B cell (primary cell): ENCODE data around the gene ZFP91. TPM values are rescaled to one million over a fixed set of nuclear protein-coding genes. Genes with fewer than 3 reads are reported as not detected.

ENCODE experiments used
- ATAC-seq: fragments of 200-7000 bp; cut with Tn5 transposase; one replicate; pipeline ENCODE4 v1.10.0; 2021; ENCODE audit warnings: low read depth, mild to moderate bottlenecking, moderate number of reproducible peaks, moderate library complexity
- CTCF ChIA-PET: fragments of 350-600 bp; sonication (Branson Sonifier 250); formaldehyde crosslinking; loops from one replicate; lab custom pipeline; 2021; ENCODE audit warnings: antibody characterized with exemption, inconsistent platforms; lab: Charles Lee
- POLR2A ChIA-PET: fragments of 350-600 bp; sonication (Branson Sonifier 250); formaldehyde crosslinking; loops from one replicate; lab custom pipeline; 2021; ENCODE audit warnings: antibody characterized with exemption; lab: Charles Lee
- DNase-seq: peaks from one replicate; pipeline ENCODE4 v3.0.0; 2013
- H2AFZ ChIP-seq: 2 replicates; pipeline ENCODE4 v1.6.1; 2012; ENCODE audit warnings: mild to moderate bottlenecking, low read depth, low read length; ENCODE audit not compliant: insufficient read depth, poor library complexity, severe bottlenecking
- H3K27ac ChIP-seq, 2 donors: 1 replicate in 1 of 2; 2 replicates in 1 of 2; pipeline ENCODE4 v1.5.1; 2012 to 2013; ENCODE audit warnings: low read length in 2 of 2, mild to moderate bottlenecking in 2 of 2, moderate library complexity in 1 of 2
- H3K27me3 ChIP-seq, 4 experiments: fragments of 200-600 bp in 1 of 4; sonication (generic) in 1 of 4; replicated peaks in 1 of 4; 1 replicate in 2 of 4; 2 replicates in 2 of 4; pipeline versions ENCODE4 v1.6.1 to v1.7.0; 2013 to 2016; ENCODE audit warnings: low read length in 3 of 4, mild to moderate bottlenecking in 2 of 4, mixed read lengths in 1 of 4, moderate library complexity in 1 of 4; ENCODE audit not compliant: insufficient read depth in 4 of 4, control insufficient read depth in 3 of 4; ENCODE audit errors: control extremely low read depth in 1 of 4
- H3K36me3 ChIP-seq, 2 experiments: replicated peaks in 1 of 2; 1 replicate in 1 of 2; 2 replicates in 1 of 2; pipeline versions ENCODE4 v1.6.1 to v1.7.1; 2013; ENCODE audit warnings: low read length in 1 of 2; ENCODE audit not compliant: insufficient read depth in 2 of 2, control insufficient read depth in 1 of 2; ENCODE audit errors: control extremely low read depth in 1 of 2, extremely low read depth in 1 of 2
- H3K4me1 ChIP-seq, 2 donors: fragments of 200-600 bp in 1 of 2; sonication (generic) in 1 of 2; 1 replicate in 1 of 2; 2 replicates in 1 of 2; pipeline versions ENCODE4 v1.5.1 to v1.6.1; 2013 to 2017; ENCODE audit warnings: low read length in 2 of 2; ENCODE audit not compliant: control insufficient read depth in 2 of 2, insufficient read depth in 2 of 2
- H3K4me2 ChIP-seq: replicated peaks from 2 replicates; pipeline ENCODE3; 2012; ENCODE audit warnings: mild to moderate bottlenecking, low read depth, low read length; ENCODE audit not compliant: poor library complexity, severe bottlenecking
- H3K4me3 ChIP-seq, 5 experiments: fragments of 200-600 bp in 1 of 5; sonication (generic) in 1 of 5; 1 replicate in 3 of 5; 2 replicates in 2 of 5; pipeline versions ENCODE4 v1.5.1 to v1.7.0; 2011 to 2016; ENCODE audit warnings: low read length in 4 of 5, mild to moderate bottlenecking in 4 of 5, low read depth in 2 of 5, control low read depth in 1 of 5, moderate library complexity in 1 of 5; ENCODE audit not compliant: insufficient read depth in 1 of 5; ENCODE audit errors: control extremely low read depth in 1 of 5, extremely low read depth in 1 of 5
- H3K79me2 ChIP-seq: fragments of 200-600 bp; sonication (generic); one replicate; pipeline ENCODE4 v1.6.0; 2016; ENCODE audit warnings: low read length; ENCODE audit not compliant: control insufficient read depth, insufficient read depth
- H3K9ac ChIP-seq: fragments of 200-600 bp; sonication (generic); 2 replicates; pipeline ENCODE4 v1.6.1; 2017; ENCODE audit warnings: mild to moderate bottlenecking, low read length, moderate library complexity
- H3K9me3 ChIP-seq, 3 donors: one replicate each; pipeline versions ENCODE4 v1.6.1 to v1.7.1; 2013; ENCODE audit warnings: low read length in 2 of 3; ENCODE audit not compliant: control insufficient read depth in 2 of 3, insufficient read depth in 1 of 3; ENCODE audit errors: control extremely low read depth in 1 of 3
- H4K20me1 ChIP-seq: 2 replicates; pipeline ENCODE4 v1.6.0; 2012; ENCODE audit warnings: mild to moderate bottlenecking, low read length; ENCODE audit not compliant: insufficient read depth, control insufficient read depth, poor library complexity, severe bottlenecking
- H3K27ac Mint-ChIP-seq: one replicate; pipeline ENCODE4 v1.8.0; 2021; ENCODE audit warnings: mixed read lengths
- H3K27me3 Mint-ChIP-seq: one replicate; pipeline ENCODE4 v1.8.0; 2021; ENCODE audit warnings: mixed read lengths
- H3K4me1 Mint-ChIP-seq: one replicate; pipeline ENCODE4 v1.8.0; 2021; ENCODE audit warnings: mixed read lengths
- H3K4me3 Mint-ChIP-seq: one replicate; pipeline ENCODE4 v1.8.0; 2021; ENCODE audit warnings: mixed read lengths
- H3K9me3 Mint-ChIP-seq: one replicate; pipeline ENCODE4 v1.8.0; 2022; ENCODE audit warnings: mixed read lengths; ENCODE audit not compliant: insufficient read depth
- CTCF ChIP-seq: fragments of 200-600 bp; IDR thresholded peaks from one replicate; pipeline ENCODE4 v1.8.0; 2022; ENCODE audit warnings: antibody characterized with exemption, mild to moderate bottlenecking
- EZH2 ChIP-seq: IDR thresholded peaks from 2 replicates; pipeline ENCODE4 v1.6.1; 2012; ENCODE audit warnings: borderline replicate concordance, low read depth, mild to moderate bottlenecking, moderate library complexity, low read length; ENCODE audit not compliant: insufficient read depth, poor library complexity, severe bottlenecking
- WGBS: methylation state at CpG from one replicate; pipeline ENCODE4 v1.1.5; 2013; ENCODE audit warnings: missing lambda C conversion rate; ENCODE audit not compliant: insufficient coverage; 5-methylcytosine and 5-hydroxymethylcytosine counted together
- intact Hi-C: fragments of 100-400 bp; cut with micrococcal nuclease; formaldehyde crosslinking; loops from one replicate; pipeline ENCODE4 v1.10.0; 2022
- polyA plus RNA-seq: library from polyadenylated mRNA; depleted of rRNA; stranded (reverse); fragments of >200 nt; gene quantifications from 2 replicates; pipeline ENCODE4 v1.2.3, GENCODE V29; 2012
- total RNA-seq, 2 donors: library from RNA; stranded (reverse); fragments of 120-200 nt in 1 of 2; gene quantifications; 1 replicate in 1 of 2; 2 replicates in 1 of 2; pipeline versions ENCODE4 v1.2.3 to v1.2.4, GENCODE V29; 2013 to 2022

Gene ZFP91
- total and polyA plus RNA-seq, 2 donors (not counting 1 experiment from before 2014, with no cell fraction given) = 14.4 to 51.2 TPM

GRCh38 chr11:58613228-58613627 is 34.4 kb downstream of the ZFP91 start:
- H3K27ac Mint-ChIP-seq = no peak overlapping the region
- peaks cover 3 to 4% of the 10 kb centered on the region in 2 donors for H3K4me1 ChIP-seq
- TF ChIP-seq CTCF = no peak
- no peak for TF ChIP-seq EZH2
- peaks cover 19 to 82% of the 10 kb centered on the region in 2 experiments for H3K36me3 ChIP-seq
- H3K27me3 ChIP-seq = no peaks in the 10 kb centered on the region
- H3K9me3 Mint-ChIP-seq = no peaks in the 10 kb centered on the region
- intact Hi-C loops = no loop called here
- DNase-seq = no peak
- H3K4me3 Mint-ChIP-seq = no peak overlapping the region
- no CpG with 5 or more reads among the region's 2 CpGs for WGBS
- no peak for ATAC-seq
- ChIA-PET POLR2A (no interaction called here), CTCF (interaction anchor here (1.6 to 3.6 kb wide), 2 partner anchors 16 to 45 kb away, joined by 8 to 12 read pairs; no protein-coding TSS in a partner anchor)
- no peak overlapping the region for H2AFZ ChIP-seq
- H3K79me2 ChIP-seq = peaks cover 8% of the 10 kb centered on the region
- no peaks in the 10 kb centered on the region for H3K27me3 Mint-ChIP-seq
- H3K4me2 ChIP-seq = no peak overlapping the region
- H3K27ac ChIP-seq = no peak overlapping the region
- no peak overlapping the region for H3K9ac ChIP-seq
- peaks cover 5% of the 10 kb centered on the region for H4K20me1 ChIP-seq
- peaks cover 17% of the 10 kb centered on the region for H3K4me1 Mint-ChIP-seq
- no peaks in the 10 kb centered on the region for H3K9me3 ChIP-seq
- H3K4me3 ChIP-seq = no peak overlapping the region

GRCh38 chr11:58615559-58615958 is 36.7 kb downstream of the ZFP91 start:
- H3K4me1 Mint-ChIP-seq = no peaks in the 10 kb centered on the region
- intact Hi-C loops = no loop called here
- ATAC-seq = no peak
- ChIA-PET CTCF (interaction anchor here (0.9 kb wide), 1 partner anchor 15 kb away, joined by 3 read pairs; no protein-coding TSS in a partner anchor), POLR2A (no interaction called here)
- H3K9me3 Mint-ChIP-seq = no peaks in the 10 kb centered on the region
- Histone ChIP-seq H3K27me3 (no peaks in the 10 kb centered on the region), H3K9ac (no peak overlapping the region), H3K79me2 (no peaks in the 10 kb centered on the region), H3K36me3 (peaks cover 19 to 95% of the 10 kb centered on the region in 2 experiments), H2AFZ (no peak overlapping the region), H3K4me1 (no peaks in the 10 kb centered on the region), H3K4me2 (no peak overlapping the region), H3K27ac (no peak overlapping the region), H3K9me3 (no peaks in the 10 kb centered on the region), H3K4me3 (no peak overlapping the region), H4K20me1 (peaks cover under 1% of the 10 kb centered on the region)
- TF ChIP-seq CTCF (no peak), EZH2 (no peak)
- WGBS = no CpG with 5 or more reads among the region's 1 CpG
- H3K27me3 Mint-ChIP-seq = no peaks in the 10 kb centered on the region
- H3K4me3 Mint-ChIP-seq = no peak overlapping the region
- no peak overlapping the region for H3K27ac Mint-ChIP-seq
- no peak for DNase-seq
